ENCODE measurements around the gene CDH4.

DNA sequence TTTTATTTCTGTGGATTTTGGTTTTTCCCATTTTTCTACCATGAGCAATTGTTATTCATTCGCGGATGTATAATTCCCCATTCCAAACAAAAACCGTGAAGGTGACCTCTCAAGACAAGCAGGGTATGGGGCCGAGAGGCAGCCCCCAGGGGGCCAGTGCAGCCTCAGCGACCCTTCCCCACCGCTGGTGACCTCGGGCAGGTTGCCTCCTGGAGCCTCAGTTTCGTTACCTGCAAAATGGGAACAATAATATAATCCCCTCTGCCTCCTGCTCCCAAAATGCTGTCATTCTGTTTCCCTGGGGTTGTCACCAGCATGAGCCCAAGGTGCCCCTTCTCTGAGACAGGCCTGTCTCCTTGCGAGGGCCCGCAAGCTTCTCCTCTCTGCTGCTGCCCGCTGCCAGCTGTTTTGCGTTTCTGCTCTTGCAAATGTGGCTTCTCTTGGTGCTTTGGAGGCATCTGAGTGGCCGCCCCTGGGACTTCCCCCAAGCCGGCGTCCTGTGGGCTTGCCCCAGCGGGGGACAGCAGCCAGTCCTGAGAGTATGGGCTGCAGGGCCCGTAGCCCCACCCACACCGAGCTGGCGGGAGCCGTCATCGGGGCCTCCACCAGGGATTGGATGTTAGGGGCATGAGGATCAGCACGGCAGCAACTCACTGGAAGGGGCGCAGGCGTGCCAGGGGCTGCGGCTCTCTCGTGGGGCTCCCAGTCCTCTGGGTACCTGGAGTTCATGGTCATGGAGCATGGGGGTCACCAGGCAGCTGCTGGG lies 651.7 kb downstream of the CDH4 start:
- TF ChIP-seq YY1 (IDR thresholded peaks at IDR 0.05; ENCODE audit: low read depth, low read length) = no peak
- no peak for TF ChIP-seq MAFK (IDR thresholded peaks at IDR 0.05; ENCODE audit: low read depth, low read length)
- no peak for TF ChIP-seq EGR1 (IDR thresholded peaks at IDR 0.05; ENCODE audit: borderline replicate concordance, low read depth, low read length)
- no peak for TF ChIP-seq EP300 (IDR thresholded peaks at IDR 0.05; ENCODE audit: borderline replicate concordance in 1 of 2, low read depth in 2 of 2, low read length in 2 of 2)
- TF ChIP-seq, protein P1, sequence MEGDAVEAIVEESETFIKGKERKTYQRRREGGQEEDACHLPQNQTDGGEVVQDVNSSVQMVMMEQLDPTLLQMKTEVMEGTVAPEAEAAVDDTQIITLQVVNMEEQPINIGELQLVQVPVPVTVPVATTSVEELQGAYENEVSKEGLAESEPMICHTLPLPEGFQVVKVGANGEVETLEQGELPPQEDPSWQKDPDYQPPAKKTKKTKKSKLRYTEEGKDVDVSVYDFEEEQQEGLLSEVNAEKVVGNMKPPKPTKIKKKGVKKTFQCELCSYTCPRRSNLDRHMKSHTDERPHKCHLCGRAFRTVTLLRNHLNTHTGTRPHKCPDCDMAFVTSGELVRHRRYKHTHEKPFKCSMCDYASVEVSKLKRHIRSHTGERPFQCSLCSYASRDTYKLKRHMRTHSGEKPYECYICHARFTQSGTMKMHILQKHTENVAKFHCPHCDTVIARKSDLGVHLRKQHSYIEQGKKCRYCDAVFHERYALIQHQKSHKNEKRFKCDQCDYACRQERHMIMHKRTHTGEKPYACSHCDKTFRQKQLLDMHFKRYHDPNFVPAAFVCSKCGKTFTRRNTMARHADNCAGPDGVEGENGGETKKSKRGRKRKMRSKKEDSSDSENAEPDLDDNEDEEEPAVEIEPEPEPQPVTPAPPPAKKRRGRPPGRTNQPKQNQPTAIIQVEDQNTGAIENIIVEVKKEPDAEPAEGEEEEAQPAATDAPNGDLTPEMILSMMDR (IDR thresholded peaks at IDR 0.05; ENCODE audit: control extremely low read depth in 1 of 3, insufficient read depth in 1 of 3, low read depth in 1 of 3, low read length in 3 of 3) = no peak
- no peak for TF ChIP-seq POLR2AphosphoS5 (IDR thresholded peaks at IDR 0.05; ENCODE audit: low read depth, low read length)
- TF ChIP-seq TEAD4 (IDR thresholded peaks at IDR 0.05; ENCODE audit: low read depth, low read length) = no peak
- TF ChIP-seq HDAC2 (IDR thresholded peaks at IDR 0.05; ENCODE audit: borderline replicate concordance in 1 of 2, low read depth in 2 of 2, low read length in 2 of 2) = no peak
- TF ChIP-seq, protein P2, sequence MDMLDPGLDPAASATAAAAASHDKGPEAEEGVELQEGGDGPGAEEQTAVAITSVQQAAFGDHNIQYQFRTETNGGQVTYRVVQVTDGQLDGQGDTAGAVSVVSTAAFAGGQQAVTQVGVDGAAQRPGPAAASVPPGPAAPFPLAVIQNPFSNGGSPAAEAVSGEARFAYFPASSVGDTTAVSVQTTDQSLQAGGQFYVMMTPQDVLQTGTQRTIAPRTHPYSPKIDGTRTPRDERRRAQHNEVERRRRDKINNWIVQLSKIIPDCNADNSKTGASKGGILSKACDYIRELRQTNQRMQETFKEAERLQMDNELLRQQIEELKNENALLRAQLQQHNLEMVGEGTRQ (IDR thresholded peaks at IDR 0.05; ENCODE audit: low read length) = no peak

Measured in H1 (cell line).